HG03039 (cell line): ENCODE measurements around the gene GJB3.

Experiments used
- ATAC-seq: cut with Tn5 transposase; IDR thresholded peaks from one replicate; pipeline ENCODE4 v1.9.1; 2021; ENCODE audit warnings: mild to moderate bottlenecking, moderate library complexity; ENCODE audit not compliant: unreplicated experiment

The GJB3 gene

GRCh38 chr1:34822202-34822601 lies 41.2 kb downstream of the GJB3 start:
- no peak for ATAC-seq

GRCh38 chr1:34824817-34825454 lies 43.9 kb downstream of the GJB3 start:
- ATAC-seq: no peak

GRCh38 chr1:34825455-34826091 lies 44.6 kb downstream of the GJB3 start:
- ATAC-seq: no peak

GRCh38 chr1:34827341-34827941 lies 46.4 kb downstream of the GJB3 start:
- no peak for ATAC-seq

- ATAC-seq: no peak
Measured at GRCh38 chr1:34828611-34829010, 47.6 kb downstream of the GJB3 start.

- ATAC-seq: no peak
Measured at GRCh38 chr1:34829250-34829649, 48.2 kb downstream of the GJB3 start.

DNA sequence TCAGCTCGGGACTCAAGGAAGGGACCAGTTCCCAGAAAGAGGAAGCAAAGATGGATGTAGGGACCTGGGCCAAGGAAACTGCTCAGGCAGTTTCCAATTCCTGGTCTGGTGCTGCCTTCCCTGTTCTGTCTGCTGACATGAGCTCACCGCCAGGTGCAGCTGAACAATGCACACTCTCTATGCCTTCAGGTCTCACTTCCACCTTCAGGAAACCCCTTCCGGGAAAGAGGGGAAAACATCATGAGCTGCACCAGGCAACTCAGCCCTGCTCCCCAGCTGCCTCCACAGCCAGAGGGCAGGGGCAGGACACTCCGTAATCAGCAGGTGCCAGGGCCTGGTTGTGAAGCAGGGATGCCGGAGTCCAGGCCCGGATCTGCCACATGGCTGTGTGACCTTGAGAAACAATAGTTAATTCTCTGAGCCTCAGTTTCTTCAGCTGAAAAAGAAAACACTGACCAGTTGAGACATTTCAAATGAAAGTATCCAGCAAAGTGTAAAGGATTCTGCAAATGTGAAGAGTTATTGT lies 50.8 kb downstream of the GJB3 start:
- no peak for ATAC-seq

DNA sequence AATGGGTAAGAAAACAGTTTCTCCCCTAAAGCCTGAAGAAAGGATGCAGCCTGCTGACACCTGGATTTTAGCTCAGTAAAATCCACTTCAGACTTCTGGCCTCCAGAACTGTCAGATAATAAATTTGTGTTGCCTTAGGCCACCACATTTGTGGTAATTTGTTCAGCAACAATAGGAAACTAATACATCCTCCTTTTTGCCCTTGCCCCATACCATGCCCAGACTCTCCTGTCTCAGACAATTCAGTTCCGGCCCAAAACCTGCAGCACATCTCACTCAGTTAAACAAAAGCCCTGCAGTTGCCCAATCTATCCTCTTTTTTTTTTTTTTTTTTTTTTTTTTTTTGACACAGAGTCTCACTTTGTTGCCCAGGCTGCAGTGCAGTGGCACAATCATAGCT lies 52.7 kb downstream of the GJB3 start:
- no peak for ATAC-seq
